Esophagus squamous epithelium (tissue), 4 donors: Measurements from ENCODE around the gene DOCK10.

Source experiments
- POLR2A ChIP-seq, 4 donors: fragments of 450-650 bp; IDR thresholded peaks; one replicate each; pipeline ENCODE4 v1.6.1; 2017; ENCODE audit warnings: antibody characterized with exemption in 4 of 4, mild to moderate bottlenecking in 4 of 4, moderate library complexity in 3 of 4
- TF ChIP-seq, protein P1 (sequence below), 6 experiments: fragments of 450-650 bp in 4 of 6; fragments of 200-600 bp in 2 of 6; sonication (generic) in 2 of 6; IDR thresholded peaks; one replicate each; pipeline ENCODE4 v1.5.1; 2016 to 2019; ENCODE audit warnings: antibody characterized with exemption in 6 of 6, mild to moderate bottlenecking in 4 of 6, moderate library complexity in 4 of 6

GRCh38 chr2:224731665-224732064 lies 310.6 kb downstream of the DOCK10 start:
- TF ChIP-seq, protein P1, sequence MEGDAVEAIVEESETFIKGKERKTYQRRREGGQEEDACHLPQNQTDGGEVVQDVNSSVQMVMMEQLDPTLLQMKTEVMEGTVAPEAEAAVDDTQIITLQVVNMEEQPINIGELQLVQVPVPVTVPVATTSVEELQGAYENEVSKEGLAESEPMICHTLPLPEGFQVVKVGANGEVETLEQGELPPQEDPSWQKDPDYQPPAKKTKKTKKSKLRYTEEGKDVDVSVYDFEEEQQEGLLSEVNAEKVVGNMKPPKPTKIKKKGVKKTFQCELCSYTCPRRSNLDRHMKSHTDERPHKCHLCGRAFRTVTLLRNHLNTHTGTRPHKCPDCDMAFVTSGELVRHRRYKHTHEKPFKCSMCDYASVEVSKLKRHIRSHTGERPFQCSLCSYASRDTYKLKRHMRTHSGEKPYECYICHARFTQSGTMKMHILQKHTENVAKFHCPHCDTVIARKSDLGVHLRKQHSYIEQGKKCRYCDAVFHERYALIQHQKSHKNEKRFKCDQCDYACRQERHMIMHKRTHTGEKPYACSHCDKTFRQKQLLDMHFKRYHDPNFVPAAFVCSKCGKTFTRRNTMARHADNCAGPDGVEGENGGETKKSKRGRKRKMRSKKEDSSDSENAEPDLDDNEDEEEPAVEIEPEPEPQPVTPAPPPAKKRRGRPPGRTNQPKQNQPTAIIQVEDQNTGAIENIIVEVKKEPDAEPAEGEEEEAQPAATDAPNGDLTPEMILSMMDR (IDR thresholded peaks at IDR 0.05) = no peak
- no peak for TF ChIP-seq POLR2A (IDR thresholded peaks at IDR 0.05)
